LoVo (cell line): ENCODE data around the gene CAMTA1.

Experiments
- DNase-seq: peaks from one replicate; pipeline ENCODE4 v3.0.0-alpha.2; 2016; ENCODE audit warnings: low spot score

The CAMTA1 gene

GRCh38 chr1:7040969-7041695 is 255.9 kb downstream of the CAMTA1 start:
- no peak for DNase-seq

GRCh38 chr1:7042322-7043190 is 257.3 kb downstream of the CAMTA1 start:
- peak; percentile 18 for DNase-seq

- no peak for DNase-seq
These were observed 257.9 kb downstream of the CAMTA1 start for GRCh38 chr1:7043191-7043549.

GRCh38 chr1:7043719-7044535 is 258.7 kb downstream of the CAMTA1 start:
- no peak for DNase-seq

GRCh38 chr1:7045897-7046296 is 260.6 kb downstream of the CAMTA1 start:
- DNase-seq = no peak

GRCh38 chr1:7046314-7046713 is 261.1 kb downstream of the CAMTA1 start:
- peak; percentile 10 for DNase-seq

DNA sequence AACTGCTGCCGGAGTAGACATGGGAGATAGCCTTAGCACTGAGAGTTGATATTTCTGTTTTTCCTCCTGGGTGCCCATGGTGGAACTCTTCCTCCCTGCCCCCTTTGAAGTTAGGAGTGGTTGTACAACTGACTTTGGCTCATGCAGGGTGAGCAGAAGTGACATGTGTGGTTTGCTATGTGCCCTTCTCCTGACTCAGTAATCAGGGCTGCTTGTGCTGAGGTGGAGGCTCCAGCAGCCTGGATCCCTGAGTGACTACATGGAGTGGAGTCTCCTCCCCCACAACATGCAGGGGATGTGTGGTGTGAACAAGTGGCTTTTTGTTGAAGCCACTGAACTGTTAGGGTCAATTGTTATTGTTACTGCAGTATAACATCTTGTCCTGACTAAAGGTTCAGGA is 261.6 kb downstream of the CAMTA1 start:
- DNase-seq = no peak

DNA sequence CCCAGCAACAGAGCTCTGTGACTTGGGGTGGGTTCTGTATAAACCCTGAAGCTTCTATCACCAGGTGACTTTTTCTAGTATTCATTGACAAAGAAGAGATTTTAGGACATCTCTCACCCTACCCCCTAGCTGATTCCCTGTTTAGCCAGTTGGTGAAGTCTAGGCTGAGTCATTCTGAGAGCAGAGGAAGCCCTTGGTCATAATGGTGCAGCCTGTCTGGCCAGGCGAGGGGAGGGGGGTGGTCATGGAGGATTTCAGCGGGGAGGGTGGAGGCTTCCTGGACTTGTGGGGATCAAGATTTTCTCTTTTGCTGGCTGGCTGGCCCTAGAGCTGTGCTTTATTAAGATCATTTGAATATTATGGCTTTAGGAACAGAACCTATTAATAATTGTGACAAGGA is 262.6 kb downstream of the CAMTA1 start:
- DNase-seq = no peak

GRCh38 chr1:7048395-7048794 is 263.1 kb downstream of the CAMTA1 start:
- no peak for DNase-seq

- no peak for DNase-seq
These were observed 264.8 kb downstream of the CAMTA1 start for GRCh38 chr1:7049913-7050625.

- no peak for DNase-seq
These were observed 265.8 kb downstream of the CAMTA1 start for GRCh38 chr1:7050751-7051665.

DNA sequence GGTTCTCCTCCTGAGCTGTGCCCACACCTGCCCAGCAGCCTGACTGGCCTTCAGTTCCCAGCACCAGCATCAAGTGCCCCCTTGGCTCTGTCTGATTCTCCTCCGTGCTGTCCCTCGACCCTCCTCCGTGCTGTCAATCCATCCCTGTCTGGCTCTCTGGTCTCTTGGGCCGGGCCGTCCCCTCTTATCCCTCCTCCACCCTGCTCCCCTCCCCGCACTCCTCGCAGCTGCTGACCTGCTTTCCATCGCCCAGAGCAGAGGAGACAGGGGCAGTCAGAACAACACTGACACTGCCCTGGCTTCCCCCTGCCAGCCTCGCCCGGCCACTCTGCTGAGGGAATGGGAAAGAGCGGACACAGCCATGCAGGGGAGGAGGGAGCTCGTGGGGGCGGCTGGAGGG is 267.4 kb downstream of the CAMTA1 start:
- DNase-seq = no peak

DNA sequence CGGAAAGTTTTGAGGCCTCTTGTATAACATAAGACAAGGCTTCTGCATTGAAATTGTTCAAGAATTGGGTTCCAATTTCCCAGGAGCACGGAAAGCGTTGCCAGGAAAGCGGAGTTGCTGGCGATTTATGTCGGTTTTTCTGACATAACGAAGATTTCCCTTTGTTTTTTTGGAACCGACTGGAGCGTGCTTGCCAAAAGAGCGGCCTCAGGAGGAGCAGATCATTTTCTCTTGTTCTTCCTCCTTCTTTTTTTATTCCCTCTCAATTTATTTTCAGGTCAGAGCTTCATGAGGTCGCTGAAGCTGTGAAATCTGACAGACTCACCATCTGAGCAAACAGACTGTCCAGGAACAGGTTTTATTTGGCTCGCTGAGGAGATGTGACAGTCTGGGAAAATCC is 275.5 kb downstream of the CAMTA1 start:
- no peak for DNase-seq

GRCh38 chr1:7062346-7063061 is 277.2 kb downstream of the CAMTA1 start:
- no peak for DNase-seq

DNA sequence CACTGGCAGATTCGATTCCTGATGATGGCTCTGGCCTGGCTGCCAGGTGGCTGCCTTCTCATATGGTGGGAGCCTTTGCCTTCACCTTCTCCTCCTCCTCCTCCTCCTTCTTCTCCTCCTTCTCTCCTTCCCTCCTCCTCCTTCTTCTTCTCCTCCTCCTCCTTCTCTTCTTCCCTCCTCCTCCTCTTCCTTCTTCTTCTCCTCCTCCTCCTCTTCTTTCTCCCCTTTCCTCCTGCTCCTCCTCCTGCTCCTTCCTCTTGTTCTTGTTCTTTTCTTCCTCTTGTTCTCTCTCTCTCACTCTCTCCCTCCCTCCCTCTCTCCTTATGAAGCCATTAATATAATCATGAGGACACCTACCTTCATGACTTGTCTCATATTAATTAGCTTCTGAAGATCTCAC is 278.7 kb downstream of the CAMTA1 start:
- DNase-seq = no peak

- no peak for DNase-seq
These were observed 283.3 kb downstream of the CAMTA1 start for GRCh38 chr1:7068552-7068951.

- DNase-seq = no peak
These were observed 284.7 kb downstream of the CAMTA1 start for GRCh38 chr1:7069931-7070330.

DNA sequence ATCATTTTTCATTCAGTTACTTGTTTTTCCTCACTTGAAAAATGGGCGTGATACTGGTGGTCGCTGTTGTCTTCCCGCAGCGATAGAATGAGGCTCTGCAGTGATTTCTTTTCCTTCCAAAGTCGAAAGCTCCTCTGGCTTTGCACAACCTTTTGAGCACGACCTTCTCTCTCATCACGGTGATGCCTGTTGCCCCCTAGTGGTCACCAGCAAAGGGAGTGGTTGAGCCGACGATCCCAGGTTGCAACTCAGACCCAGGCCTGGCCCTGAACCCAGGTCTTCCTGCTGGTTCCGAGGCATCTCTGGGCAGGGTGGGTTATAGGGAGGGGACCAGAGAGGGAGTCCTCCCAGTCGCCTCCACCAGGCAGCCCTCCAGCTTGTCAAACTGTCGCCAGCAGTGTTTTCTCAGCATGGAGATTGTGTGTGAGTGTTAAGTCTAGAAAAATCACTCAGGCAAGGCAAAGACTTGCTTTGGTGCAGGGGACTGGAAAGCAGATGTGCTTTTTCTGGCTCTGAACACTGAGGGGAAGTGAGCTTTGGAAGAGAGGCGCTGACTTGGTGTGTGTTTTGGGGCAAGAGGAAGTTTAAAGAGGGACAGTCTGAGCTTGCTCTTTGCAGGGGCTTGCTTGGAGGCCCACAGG is 285.3 kb downstream of the CAMTA1 start:
- DNase-seq = peak; percentile 50

- DNase-seq = no peak
These were observed 290.9 kb downstream of the CAMTA1 start for GRCh38 chr1:7076117-7076516.

DNA sequence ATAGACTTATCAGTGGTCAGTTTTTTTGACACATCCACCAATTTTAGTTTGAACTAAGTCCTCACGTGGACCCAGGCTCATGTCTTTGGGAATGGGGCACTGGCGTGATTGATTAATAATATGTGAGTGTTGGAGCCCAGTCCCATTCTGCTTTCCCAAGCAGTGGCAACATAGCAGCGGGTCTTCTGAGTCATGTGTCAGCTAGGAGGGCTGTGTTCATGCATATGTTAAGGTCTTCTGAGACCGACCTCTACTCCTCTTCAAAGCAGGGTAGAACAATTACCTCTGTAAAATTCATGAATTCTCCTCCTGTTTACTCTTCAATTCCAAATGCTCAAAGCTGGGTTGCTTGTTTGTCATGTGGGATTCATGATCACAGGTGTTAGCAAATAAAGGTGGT is 291.3 kb downstream of the CAMTA1 start:
- DNase-seq = no peak
